NCI-H2227 treated with DMSO at 0.1 percent for 48 hours (cell line): ENCODE measurements around the gene ALKBH1.
"Not testable (repeated sequence)": the region's sequence is repeated elsewhere in the genome, so short reads cannot be mapped to it uniquely, and the experiment has no call there.

Experiments
- DNase-seq: peaks from one replicate; lab custom pipeline; 2025; lab: John Stamatoyannopoulos, UW

ALKBH1 gene

GRCh38 chr14:77673193-77673592, 34.6 kb downstream of the ALKBH1 start:
- DNase-seq, result no peak

GRCh38 chr14:77667331-77667730, 40.5 kb downstream of the ALKBH1 start:
- DNase-seq, result no peak

- no peak for DNase-seq
These were observed 44.5 kb downstream of the ALKBH1 start for GRCh38 chr14:77663293-77663692.

GRCh38 chr14:77661562-77661961, 46.3 kb downstream of the ALKBH1 start:
- not testable (repeated sequence) for DNase-seq

- peak; percentile 75 for DNase-seq
These were observed 47.1 kb downstream of the ALKBH1 start for GRCh38 chr14:77660754-77661153.

- DNase-seq, result no peak
These were observed 48.0 kb downstream of the ALKBH1 start for GRCh38 chr14:77659831-77660230.

- DNase-seq, result no peak
These were observed 50.5 kb downstream of the ALKBH1 start for GRCh38 chr14:77657280-77657679.

- DNase-seq, result peak; percentile 35
These were observed 53.8 kb downstream of the ALKBH1 start for GRCh38 chr14:77654001-77654441.

GRCh38 chr14:77649326-77649725, 58.5 kb downstream of the ALKBH1 start:
- DNase-seq, result no peak

GRCh38 chr14:77648520-77649200, 59.2 kb downstream of the ALKBH1 start:
- DNase-seq, result no peak

- DNase-seq, result no peak
These were observed 60.0 kb downstream of the ALKBH1 start for GRCh38 chr14:77647853-77648252.

GRCh38 chr14:77646907-77647306, 60.9 kb downstream of the ALKBH1 start:
- DNase-seq, result no peak

GRCh38 chr14:77645520-77646230, 62.1 kb downstream of the ALKBH1 start:
- no peak for DNase-seq

GRCh38 chr14:77642407-77642806, 65.4 kb downstream of the ALKBH1 start:
- no peak for DNase-seq

- no peak for DNase-seq
These were observed 66.1 kb downstream of the ALKBH1 start for GRCh38 chr14:77641534-77642341.

GRCh38 chr14:77640756-77641533, 66.9 kb downstream of the ALKBH1 start:
- no peak for DNase-seq

GRCh38 chr14:77638771-77639171, 69.1 kb downstream of the ALKBH1 start:
- DNase-seq, result no peak

GRCh38 chr14:77635869-77636268, 72.0 kb downstream of the ALKBH1 start:
- not testable (repeated sequence) for DNase-seq

- DNase-seq, result not testable (repeated sequence)
These were observed 72.4 kb downstream of the ALKBH1 start for GRCh38 chr14:77635466-77635865.

GRCh38 chr14:77630111-77630510, 77.7 kb downstream of the ALKBH1 start:
- no peak for DNase-seq

GRCh38 chr14:77625360-77625759, 82.5 kb downstream of the ALKBH1 start:
- DNase-seq, result no peak

- no peak for DNase-seq
These were observed 84.6 kb downstream of the ALKBH1 start for GRCh38 chr14:77623201-77623600.
